ENCODE results near the gene UTY. TPM values are rescaled to one million over a fixed set of nuclear protein-coding genes. Genes with fewer than 3 reads are reported as not detected.

Gene UTY
- total and polyA plus RNA-seq, 9 of the 15 experiments (the other 6 are each of a cell fraction or from before 2014, with no cell fraction given): 0.09 TPM; not detected in 8

DNA sequence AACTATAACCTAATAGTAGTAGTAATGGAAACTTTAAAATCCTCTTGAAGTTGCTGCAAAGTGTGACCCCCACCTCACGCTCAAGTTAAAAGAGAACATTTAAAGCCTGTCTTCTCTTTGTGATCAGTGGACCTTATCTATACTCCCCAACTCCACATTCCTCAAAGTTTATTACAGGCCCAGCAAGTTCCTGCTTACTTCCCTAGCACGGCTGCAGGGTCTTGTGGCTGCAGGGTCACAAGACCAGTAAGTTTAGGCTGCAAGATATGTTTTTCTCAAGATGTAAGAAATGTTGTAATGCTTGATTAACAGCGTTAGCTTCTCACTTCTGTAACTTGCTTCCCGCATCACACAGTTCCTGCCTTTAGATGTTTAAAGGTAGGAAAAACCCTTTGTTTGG lies 141.1 kb downstream of the UTY start:
- Histone ChIP-seq H3K79me2 (ENCODE audit: control insufficient read depth, insufficient read depth, low read length) (no peaks in the 10 kb centered on the region), H3K36me3 (ENCODE audit: control insufficient read depth, insufficient read depth, low read length) (no peaks in the 10 kb centered on the region), H4K20me1 (replicated peaks; ENCODE audit: control insufficient read depth, insufficient read depth, low read length) (no peaks in the 10 kb centered on the region), H3K9me3 (replicated peaks; ENCODE audit: control insufficient read depth, insufficient read depth, low read depth, low read length) (no peaks in the 10 kb centered on the region), H3K4me1 (replicated peaks in 1 of 2; ENCODE audit: control insufficient read depth in 2 of 2, insufficient read depth in 2 of 2, low read length in 2 of 2) (no peaks in the 10 kb centered on the region), H3K9me1 (ENCODE audit: control insufficient read depth, insufficient read depth, low read length) (no peaks in the 10 kb centered on the region), H3K27me3 (ENCODE audit: control insufficient read depth in 2 of 2, insufficient read depth in 2 of 2, low read length in 2 of 2) (no peaks in the 10 kb centered on the region), H3K4me3 (no peak overlapping the region), H2AFZ (ENCODE audit: low read depth, low read length) (no peak overlapping the region), H3K27ac (ENCODE audit: extremely low read depth, low read depth, low read length) (no peak overlapping the region), H3K9ac (ENCODE audit: insufficient read depth in 1 of 2, low read depth in 2 of 2, low read length in 2 of 2) (no peak overlapping the region), H3K4me2 (ENCODE audit: insufficient read depth, low read length) (no peak overlapping the region)
- no TSS peak for BruUV-seq (replicated peaks)
- ChIA-PET POLR2A (no interaction called here), CTCF (ENCODE audit: low intra/inter-chr PET ratio) (no interaction called here)
- TF ChIP-seq VEZF1 (CRISPR knock-in tag; IDR thresholded peaks at IDR 0.05) (no peak), ZNF23 (CRISPR knock-in tag; IDR thresholded peaks at IDR 0.05) (no peak), FOXK1 (CRISPR knock-in tag; IDR thresholded peaks at IDR 0.05; ENCODE audit: borderline replicate concordance) (no peak), SMAD4 (CRISPR knock-in tag; conservative IDR thresholded peaks at IDR 0.05) (no peak), BDP1 (IDR thresholded peaks at IDR 0.05; ENCODE audit: insufficient read depth, insufficient read length) (no peak), KLF16 (IDR thresholded peaks at IDR 0.05) (no peak), MEF2D (tag; conservative IDR thresholded peaks at IDR 0.05; ENCODE audit: low read depth) (no peak)
- TF ChIP-seq, protein P1, sequence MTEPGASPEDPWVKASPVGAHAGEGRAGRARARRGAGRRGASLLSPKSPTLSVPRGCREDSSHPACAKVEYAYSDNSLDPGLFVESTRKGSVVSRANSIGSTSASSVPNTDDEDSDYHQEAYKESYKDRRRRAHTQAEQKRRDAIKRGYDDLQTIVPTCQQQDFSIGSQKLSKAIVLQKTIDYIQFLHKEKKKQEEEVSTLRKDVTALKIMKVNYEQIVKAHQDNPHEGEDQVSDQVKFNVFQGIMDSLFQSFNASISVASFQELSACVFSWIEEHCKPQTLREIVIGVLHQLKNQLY (CRISPR knock-in tag; conservative IDR thresholded peaks at IDR 0.05): no peak
- TF ChIP-seq, protein P2, sequence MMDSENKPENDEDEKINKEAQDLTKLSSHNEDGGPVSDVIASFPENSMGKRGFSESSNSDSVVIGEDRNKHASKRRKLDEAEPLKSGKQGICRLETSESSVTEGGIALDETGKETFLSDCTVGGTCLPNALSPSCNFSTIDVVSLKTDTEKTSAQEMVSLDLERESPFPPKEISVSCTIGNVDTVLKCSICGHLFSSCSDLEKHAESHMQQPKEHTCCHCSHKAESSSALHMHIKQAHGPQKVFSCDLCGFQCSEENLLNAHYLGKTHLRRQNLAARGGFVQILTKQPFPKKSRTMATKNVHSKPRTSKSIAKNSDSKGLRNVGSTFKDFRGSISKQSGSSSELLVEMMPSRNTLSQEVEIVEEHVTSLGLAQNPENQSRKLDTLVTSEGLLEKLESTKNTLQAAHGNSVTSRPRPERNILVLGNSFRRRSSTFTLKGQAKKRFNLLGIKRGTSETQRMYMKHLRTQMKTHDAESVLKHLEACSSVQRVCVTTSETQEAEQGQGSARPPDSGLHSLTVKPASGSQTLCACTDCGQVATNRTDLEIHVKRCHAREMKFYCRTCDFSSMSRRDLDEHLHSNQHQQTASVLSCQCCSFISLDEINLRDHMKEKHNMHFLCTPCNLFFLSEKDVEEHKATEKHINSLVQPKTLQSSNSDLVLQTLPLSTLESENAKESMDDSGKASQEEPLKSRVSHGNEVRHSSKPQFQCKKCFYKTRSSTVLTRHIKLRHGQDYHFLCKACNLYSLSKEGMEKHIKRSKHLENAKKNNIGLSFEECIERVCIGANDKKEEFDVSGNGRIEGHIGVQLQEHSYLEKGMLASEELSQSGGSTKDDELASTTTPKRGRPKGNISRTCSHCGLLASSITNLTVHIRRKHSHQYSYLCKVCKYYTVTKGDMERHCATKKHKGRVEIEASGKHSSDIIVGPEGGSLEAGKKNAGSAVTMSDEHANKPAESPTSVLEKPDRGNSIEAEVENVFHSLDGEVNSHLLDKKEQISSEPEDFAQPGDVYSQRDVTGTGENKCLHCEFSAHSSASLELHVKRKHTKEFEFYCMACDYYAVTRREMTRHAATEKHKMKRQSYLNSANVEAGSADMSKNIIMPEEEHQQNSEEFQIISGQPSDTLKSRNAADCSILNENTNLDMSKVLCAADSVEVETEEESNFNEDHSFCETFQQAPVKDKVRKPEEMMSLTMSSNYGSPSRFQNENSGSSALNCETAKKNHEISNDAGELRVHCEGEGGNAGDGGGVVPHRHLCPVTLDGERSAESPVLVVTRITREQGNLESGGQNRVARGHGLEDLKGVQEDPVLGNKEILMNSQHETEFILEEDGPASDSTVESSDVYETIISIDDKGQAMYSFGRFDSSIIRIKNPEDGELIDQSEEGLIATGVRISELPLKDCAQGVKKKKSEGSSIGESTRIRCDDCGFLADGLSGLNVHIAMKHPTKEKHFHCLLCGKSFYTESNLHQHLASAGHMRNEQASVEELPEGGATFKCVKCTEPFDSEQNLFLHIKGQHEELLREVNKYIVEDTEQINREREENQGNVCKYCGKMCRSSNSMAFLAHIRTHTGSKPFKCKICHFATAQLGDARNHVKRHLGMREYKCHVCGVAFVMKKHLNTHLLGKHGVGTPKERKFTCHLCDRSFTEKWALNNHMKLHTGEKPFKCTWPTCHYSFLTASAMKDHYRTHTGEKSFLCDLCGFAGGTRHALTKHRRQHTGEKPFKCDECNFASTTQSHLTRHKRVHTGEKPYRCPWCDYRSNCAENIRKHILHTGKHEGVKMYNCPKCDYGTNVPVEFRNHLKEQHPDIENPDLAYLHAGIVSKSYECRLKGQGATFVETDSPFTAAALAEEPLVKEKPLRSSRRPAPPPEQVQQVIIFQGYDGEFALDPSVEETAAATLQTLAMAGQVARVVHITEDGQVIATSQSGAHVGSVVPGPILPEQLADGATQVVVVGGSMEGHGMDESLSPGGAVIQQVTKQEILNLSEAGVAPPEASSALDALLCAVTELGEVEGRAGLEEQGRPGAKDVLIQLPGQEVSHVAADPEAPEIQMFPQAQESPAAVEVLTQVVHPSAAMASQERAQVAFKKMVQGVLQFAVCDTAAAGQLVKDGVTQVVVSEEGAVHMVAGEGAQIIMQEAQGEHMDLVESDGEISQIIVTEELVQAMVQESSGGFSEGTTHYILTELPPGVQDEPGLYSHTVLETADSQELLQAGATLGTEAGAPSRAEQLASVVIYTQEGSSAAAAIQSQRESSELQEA (IDR thresholded peaks at IDR 0.05; ENCODE audit: low read depth): no peak
- in situ Hi-C loops (cut with MboI): no loop called here
- intact Hi-C loops (cut with micrococcal nuclease): no loop called here
- no peak for ATAC-seq
- FAIRE-seq: no peak
- no CpG with 5 or more reads among the region's 4 CpGs for WGBS (ENCODE audit: insufficient coverage, low coverage, missing lambda C conversion rate)
- no peak for DNase-seq (ENCODE audit: extremely low read depth in 1 of 4, low spot score in 3 of 4)
